ENCODE data around the gene PDE7B.

Gene PDE7B

DNA sequence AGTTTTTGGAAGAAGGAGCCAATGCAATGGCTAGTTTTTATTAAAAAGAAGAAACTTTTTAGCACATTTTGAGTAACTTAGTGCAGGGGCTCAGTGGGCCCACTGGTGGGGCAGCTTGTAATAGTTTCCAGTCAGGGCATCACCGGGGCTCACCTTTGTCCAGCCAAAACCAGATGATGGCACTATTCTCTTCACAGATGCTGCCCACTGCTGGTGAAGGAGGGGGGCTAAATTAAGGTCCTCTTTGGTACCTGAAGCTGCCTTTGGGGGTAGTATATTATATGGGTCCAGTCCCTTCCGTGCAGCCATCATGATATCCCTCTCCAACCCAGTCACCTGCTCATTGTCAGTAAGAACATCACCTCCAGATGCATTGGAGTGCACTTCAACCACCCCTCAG lies 182.9 kb downstream of the PDE7B start:
- Histone ChIP-seq H3K4me2 (ENCODE audit: low read depth, low read length) (no peak overlapping the region), H3K4me3 (ENCODE audit: low read length) (no peak overlapping the region), H2AFZ (ENCODE audit: low read length) (no peak overlapping the region), H3K9me2 (replicated peaks; ENCODE audit: insufficient read depth, low read length) (no peaks in the 10 kb centered on the region), H3K4me1 (ENCODE audit: low read length) (no peaks in the 10 kb centered on the region), H3K9me3 (replicated peaks; ENCODE audit: insufficient read depth, low read length) (no peaks in the 10 kb centered on the region), H3K36me3 (replicated peaks; ENCODE audit: insufficient read depth, low read length) (no peaks in the 10 kb centered on the region), H3F3A (ENCODE audit: insufficient read depth, low read length) (no peaks in the 10 kb centered on the region), H4K20me1 (ENCODE audit: insufficient read depth, low read length) (no peaks in the 10 kb centered on the region), H3K27ac (ENCODE audit: low read length) (no peak overlapping the region), H3K79me2 (ENCODE audit: low read length) (no peaks in the 10 kb centered on the region), H3K9ac (ENCODE audit: low read length) (no peak overlapping the region), H3K27me3 (replicated peaks; ENCODE audit: insufficient read depth, low read length) (no peaks in the 10 kb centered on the region)
- TF ChIP-seq EZH2phosphoT487 (IDR thresholded peaks at IDR 0.05; ENCODE audit: low read length) (no peak), EZH2 (optimal IDR thresholded peaks at IDR 0.05; ENCODE audit: low read depth, low read length) (no peak)
- TF ChIP-seq, protein P1, sequence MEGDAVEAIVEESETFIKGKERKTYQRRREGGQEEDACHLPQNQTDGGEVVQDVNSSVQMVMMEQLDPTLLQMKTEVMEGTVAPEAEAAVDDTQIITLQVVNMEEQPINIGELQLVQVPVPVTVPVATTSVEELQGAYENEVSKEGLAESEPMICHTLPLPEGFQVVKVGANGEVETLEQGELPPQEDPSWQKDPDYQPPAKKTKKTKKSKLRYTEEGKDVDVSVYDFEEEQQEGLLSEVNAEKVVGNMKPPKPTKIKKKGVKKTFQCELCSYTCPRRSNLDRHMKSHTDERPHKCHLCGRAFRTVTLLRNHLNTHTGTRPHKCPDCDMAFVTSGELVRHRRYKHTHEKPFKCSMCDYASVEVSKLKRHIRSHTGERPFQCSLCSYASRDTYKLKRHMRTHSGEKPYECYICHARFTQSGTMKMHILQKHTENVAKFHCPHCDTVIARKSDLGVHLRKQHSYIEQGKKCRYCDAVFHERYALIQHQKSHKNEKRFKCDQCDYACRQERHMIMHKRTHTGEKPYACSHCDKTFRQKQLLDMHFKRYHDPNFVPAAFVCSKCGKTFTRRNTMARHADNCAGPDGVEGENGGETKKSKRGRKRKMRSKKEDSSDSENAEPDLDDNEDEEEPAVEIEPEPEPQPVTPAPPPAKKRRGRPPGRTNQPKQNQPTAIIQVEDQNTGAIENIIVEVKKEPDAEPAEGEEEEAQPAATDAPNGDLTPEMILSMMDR (IDR thresholded peaks at IDR 0.05; ENCODE audit: low read length) = no peak
- DNase-seq = no peak

DNA sequence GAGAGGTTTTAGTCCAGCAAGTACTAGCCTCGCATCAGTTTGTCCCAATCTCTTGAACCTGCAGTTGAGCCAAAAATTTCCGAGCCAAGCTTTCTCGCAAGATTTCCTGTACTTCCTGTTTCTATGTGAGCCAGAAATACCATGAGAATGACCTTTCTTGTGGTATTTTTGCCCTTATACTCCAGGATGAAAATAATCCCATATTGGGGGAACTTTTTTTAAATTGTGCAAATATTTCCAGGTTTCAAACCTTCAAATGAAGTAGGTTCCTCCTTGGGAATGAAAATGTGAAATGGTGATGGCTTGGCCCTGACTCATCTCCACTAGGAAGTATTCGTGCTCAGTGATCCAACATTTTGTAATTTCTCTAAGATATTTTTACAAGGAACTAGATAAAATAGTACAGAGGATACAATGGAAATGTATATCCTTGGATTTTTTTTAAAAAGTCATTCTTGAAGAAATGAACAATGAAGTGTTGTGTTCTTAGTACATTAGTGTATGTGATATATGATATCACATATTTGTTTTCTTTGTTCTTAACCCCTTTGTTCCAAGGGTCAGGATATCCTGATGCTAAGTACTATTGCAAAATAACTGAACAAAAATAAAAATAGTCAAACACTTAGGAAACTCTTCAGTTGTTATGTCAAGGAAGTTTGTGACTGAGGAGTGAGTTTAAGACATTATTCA lies 184.0 kb downstream of the PDE7B start:
- H3K4me2 ChIP-seq (ENCODE audit: low read depth, low read length) = no peak overlapping the region
- H3K27me3 ChIP-seq (replicated peaks; ENCODE audit: insufficient read depth, low read length) = no peaks in the 10 kb centered on the region
- TF ChIP-seq EZH2 (optimal IDR thresholded peaks at IDR 0.05; ENCODE audit: low read depth, low read length) (no peak), EZH2phosphoT487 (IDR thresholded peaks at IDR 0.05; ENCODE audit: low read length) (no peak)
- TF ChIP-seq, protein P1 (IDR thresholded peaks at IDR 0.05; ENCODE audit: low read length) = no peak
- no peak overlapping the region for H3K4me3 ChIP-seq (ENCODE audit: low read length)
- H2AFZ ChIP-seq (ENCODE audit: low read length) = no peak overlapping the region
- H3K9ac ChIP-seq (ENCODE audit: low read length) = no peak overlapping the region
- no peaks in the 10 kb centered on the region for H3K9me3 ChIP-seq (replicated peaks; ENCODE audit: insufficient read depth, low read length)
- no peak overlapping the region for H3K27ac ChIP-seq (ENCODE audit: low read length)
- H3K36me3 ChIP-seq (replicated peaks; ENCODE audit: insufficient read depth, low read length) = no peaks in the 10 kb centered on the region
- H3K9me2 ChIP-seq (replicated peaks; ENCODE audit: insufficient read depth, low read length) = no peaks in the 10 kb centered on the region
- no peaks in the 10 kb centered on the region for H3K79me2 ChIP-seq (ENCODE audit: low read length)
- peaks cover 8% of the 10 kb centered on the region for H3K4me1 ChIP-seq (ENCODE audit: low read length)
- DNase-seq = no peak
- H3F3A ChIP-seq (ENCODE audit: insufficient read depth, low read length) = no peaks in the 10 kb centered on the region
- H4K20me1 ChIP-seq (ENCODE audit: insufficient read depth, low read length) = no peaks in the 10 kb centered on the region

DNA sequence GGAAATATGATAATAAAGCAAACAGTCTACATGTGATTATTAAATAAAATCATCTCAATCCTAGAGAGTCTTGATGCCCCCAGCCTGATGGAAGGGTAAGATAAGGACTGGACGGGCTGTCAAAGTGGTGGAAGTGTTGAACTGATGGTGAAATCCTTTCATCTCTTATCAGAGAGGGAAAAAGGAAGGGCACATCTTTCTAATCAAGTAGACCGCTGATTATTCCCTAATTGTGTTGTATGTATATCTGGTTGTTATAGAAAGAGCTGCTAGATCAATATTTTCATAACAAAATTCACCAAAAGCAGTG lies 184.5 kb downstream of the PDE7B start:
- H3F3A ChIP-seq (ENCODE audit: insufficient read depth, low read length) = no peaks in the 10 kb centered on the region
- H3K4me2 ChIP-seq (ENCODE audit: low read depth, low read length) = no peak overlapping the region
- no peaks in the 10 kb centered on the region for H3K27me3 ChIP-seq (replicated peaks; ENCODE audit: insufficient read depth, low read length)
- no peaks in the 10 kb centered on the region for H3K9me3 ChIP-seq (replicated peaks; ENCODE audit: insufficient read depth, low read length)
- H4K20me1 ChIP-seq (ENCODE audit: insufficient read depth, low read length) = no peaks in the 10 kb centered on the region
- H3K9me2 ChIP-seq (replicated peaks; ENCODE audit: insufficient read depth, low read length) = no peaks in the 10 kb centered on the region
- no peaks in the 10 kb centered on the region for H3K79me2 ChIP-seq (ENCODE audit: low read length)
- no peak overlapping the region for H3K4me3 ChIP-seq (ENCODE audit: low read length)
- H2AFZ ChIP-seq (ENCODE audit: low read length) = no peak overlapping the region
- no peak for DNase-seq
- no peak overlapping the region for H3K27ac ChIP-seq (ENCODE audit: low read length)
- no peak overlapping the region for H3K9ac ChIP-seq (ENCODE audit: low read length)
- H3K36me3 ChIP-seq (replicated peaks; ENCODE audit: insufficient read depth, low read length) = no peaks in the 10 kb centered on the region
- peaks cover 13% of the 10 kb centered on the region for H3K4me1 ChIP-seq (ENCODE audit: low read length)
- TF ChIP-seq EZH2phosphoT487 (IDR thresholded peaks at IDR 0.05; ENCODE audit: low read length) (no peak), EZH2 (optimal IDR thresholded peaks at IDR 0.05; ENCODE audit: low read depth, low read length) (no peak)
- TF ChIP-seq, protein P1 (IDR thresholded peaks at IDR 0.05; ENCODE audit: low read length) = no peak

Data from MM.1S (cell line).